ENCODE results near the gene ABL1.

The ABL1 gene

DNA sequence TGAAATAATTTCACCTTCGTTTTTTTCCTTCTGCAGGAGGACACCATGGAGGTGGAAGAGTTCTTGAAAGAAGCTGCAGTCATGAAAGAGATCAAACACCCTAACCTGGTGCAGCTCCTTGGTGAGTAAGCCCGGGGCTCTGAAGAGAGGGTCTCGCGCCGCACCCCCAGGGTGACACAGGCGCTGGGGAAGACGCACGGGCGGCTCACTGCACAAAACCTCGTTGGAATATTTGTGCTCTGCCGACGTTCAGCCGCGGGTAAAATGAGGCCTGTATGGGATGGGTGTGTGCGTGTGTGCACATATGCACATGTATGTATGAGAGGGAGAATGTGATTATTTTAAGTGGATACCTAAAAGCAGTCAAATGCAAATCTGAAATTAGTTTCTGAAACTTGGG is 37.0 kb downstream of the ABL1 start:
- DNase-seq (ENCODE audit: low read depth), result no peak

DNA sequence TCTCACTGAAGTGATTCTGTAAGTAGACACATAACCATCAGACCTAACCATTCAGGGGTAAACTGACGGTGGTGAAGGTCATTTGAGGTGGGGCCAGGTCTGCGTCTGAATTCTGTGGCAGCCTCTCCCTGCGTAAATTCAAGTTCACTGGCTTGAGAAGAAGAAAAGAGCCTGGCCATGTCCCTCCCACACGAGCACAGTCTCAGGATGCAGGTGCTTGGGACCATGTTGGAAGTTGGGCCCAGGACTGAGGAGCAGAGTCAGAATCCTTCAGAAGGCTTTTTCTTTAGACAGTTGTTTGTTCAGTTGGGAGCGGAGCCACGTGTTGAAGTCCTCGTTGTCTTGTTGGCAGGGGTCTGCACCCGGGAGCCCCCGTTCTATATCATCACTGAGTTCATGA is 37.5 kb downstream of the ABL1 start:
- no peak for DNase-seq (ENCODE audit: low read depth)

DNA sequence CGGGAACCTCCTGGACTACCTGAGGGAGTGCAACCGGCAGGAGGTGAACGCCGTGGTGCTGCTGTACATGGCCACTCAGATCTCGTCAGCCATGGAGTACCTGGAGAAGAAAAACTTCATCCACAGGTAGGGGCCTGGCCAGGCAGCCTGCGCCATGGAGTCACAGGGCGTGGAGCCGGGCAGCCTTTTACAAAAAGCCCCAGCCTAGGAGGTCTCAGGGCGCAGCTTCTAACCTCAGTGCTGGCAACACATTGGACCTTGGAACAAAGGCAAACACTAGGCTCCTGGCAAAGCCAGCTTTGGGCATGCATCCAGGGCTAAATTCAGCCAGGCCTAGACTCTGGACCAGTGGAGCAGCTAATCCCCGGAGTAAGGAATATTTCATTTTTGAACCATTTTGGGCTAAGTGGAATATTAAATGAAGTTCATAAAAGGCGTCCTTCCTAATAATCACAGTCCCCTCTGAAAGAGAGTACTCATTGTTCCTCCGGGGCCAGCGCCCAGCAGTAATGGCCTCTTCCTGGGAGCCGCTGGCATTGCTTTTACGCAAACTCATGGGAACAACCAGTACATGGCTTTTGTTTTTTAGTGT is 38.0 kb downstream of the ABL1 start:
- DNase-seq (ENCODE audit: low read depth), result no peak

DNA sequence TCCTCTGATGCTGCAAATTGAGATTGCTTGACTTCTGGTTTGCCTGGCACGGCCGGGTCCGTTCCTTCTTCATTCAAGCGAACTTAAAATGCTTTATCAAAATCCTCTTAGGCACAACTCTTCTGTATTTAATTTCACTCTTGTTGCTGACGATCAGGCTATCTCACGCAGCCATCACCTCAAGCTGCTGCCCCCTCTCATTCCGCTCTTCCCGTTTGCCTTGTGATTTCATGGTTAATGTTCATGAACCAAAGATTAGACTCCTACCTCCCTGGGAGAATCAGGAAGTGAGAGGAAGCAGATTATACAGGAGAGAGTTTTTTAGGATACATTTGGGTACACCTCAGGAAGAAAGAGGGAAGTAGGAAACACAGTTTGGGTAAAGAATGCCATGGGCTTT is 38.9 kb downstream of the ABL1 start:
- no peak for DNase-seq (ENCODE audit: low read depth)

DNA sequence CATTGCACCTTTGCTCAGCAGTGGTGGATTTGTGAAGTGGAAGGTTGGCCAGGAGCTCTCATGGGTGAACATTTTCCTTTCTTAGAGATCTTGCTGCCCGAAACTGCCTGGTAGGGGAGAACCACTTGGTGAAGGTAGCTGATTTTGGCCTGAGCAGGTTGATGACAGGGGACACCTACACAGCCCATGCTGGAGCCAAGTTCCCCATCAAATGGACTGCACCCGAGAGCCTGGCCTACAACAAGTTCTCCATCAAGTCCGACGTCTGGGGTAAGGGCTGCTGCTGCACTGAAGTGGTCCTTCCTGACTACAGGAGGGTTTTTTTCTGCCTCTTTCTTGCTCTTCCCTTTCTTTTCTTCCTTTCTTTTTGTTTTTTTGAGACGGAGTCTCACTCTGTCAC is 39.7 kb downstream of the ABL1 start:
- no peak for DNase-seq (ENCODE audit: low read depth)

DNA sequence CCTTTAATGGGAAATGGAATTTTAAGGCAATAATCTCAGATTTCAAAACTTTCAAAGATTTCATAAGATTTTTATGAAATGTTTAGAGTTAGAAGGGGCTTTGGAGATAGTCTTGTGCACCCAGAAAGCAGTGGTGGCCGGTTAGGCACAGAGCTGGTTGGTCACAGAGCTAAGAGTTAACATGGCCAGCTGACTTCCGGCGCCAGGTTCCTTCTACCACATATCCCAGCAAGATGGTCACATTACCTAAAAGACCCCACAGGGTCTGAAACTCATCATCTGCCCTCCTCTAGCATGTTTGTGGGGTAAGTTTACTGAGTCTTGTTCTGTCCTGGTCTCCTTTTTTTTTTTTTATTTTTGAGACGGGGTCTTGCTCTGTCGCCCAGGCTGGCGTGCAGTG is 42.2 kb downstream of the ABL1 start:
- no peak for DNase-seq (ENCODE audit: low read depth)

DNA sequence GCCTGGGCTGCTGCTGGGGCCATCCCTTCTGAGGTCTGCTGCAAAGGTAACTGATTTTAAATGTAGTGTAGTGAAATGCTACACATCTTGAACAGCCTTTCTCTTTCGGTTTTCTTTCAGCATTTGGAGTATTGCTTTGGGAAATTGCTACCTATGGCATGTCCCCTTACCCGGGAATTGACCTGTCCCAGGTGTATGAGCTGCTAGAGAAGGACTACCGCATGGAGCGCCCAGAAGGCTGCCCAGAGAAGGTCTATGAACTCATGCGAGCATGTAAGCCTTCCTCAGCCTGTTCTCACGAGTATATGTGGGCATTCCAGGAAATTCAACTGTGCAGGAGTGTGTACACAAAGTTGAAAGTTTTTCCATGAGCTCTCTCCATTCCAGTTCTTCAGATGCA is 43.2 kb downstream of the ABL1 start:
- DNase-seq (ENCODE audit: low read depth), result no peak

DNA sequence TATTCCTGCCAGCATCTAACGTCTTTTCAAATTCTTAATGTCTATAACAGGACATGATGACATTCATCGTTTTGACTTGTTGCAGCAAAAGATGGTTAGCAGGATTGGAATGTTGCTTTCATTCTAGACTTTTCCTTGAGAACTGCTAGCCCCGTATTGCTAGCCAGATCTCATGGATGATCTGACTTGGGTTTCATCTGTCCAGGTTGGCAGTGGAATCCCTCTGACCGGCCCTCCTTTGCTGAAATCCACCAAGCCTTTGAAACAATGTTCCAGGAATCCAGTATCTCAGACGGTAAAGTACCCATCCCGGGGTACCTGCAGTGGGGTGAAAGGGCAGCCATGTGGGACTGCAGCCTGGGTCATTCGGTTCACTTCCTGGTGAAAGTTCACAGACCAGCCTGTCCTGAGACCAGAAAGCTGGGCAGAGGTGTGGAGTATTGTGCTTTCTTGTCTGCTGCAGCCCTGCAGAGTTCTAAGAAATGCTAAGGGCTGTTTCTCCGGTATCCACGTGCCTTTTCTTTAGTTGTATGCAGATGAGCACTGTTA is 44.9 kb downstream of the ABL1 start:
- DNase-seq (ENCODE audit: low read depth), result no peak

DNA sequence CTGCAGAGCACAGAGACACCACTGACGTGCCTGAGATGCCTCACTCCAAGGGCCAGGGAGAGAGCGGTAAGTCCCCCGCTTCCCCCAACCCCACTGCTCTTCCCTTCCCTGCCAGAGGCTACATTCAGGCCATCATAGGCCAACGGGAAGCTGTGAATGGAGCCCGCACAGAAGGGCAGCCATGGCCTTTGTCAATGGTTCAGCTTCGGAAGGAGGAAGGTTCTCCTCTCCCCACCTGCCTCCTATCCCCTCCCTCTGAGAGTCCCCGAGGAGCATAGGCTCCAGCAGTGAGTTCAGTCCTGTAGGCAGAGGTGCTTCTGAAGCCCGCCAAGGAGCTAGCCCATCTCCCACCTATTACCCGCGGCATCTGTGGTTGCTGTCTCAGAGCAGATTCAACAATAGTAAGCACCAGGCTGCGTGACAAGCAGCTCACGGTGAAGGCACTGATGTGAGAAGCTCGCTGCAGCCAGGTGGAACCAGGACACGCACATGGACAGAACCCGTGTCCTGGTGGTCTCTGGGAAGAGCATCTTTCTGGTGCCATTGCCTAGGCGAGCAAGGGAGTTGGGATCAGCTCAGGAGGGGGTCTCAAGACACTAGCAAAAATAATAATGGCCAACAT is 45.7 kb downstream of the ABL1 start:
- no peak for DNase-seq (ENCODE audit: low read depth)

DNA sequence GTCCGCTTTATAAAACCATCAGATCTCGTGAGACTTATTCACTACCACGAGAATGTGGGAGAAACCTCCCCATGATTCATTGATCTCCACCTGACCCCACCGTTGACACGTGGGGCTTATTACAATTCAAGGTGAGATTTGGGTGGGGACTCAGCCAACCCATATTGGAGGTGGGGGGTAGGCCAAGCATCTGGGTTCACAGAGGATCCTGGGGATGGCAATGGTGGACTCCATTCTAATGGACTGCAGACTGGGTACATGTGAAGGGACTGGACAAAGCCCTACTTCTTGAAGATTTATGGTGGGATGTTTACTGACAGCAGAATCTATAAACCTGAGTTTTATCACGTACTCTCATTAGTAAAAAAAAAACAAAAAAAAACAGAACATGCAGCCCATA is 46.5 kb downstream of the ABL1 start:
- no peak for DNase-seq (ENCODE audit: low read depth)

DNA sequence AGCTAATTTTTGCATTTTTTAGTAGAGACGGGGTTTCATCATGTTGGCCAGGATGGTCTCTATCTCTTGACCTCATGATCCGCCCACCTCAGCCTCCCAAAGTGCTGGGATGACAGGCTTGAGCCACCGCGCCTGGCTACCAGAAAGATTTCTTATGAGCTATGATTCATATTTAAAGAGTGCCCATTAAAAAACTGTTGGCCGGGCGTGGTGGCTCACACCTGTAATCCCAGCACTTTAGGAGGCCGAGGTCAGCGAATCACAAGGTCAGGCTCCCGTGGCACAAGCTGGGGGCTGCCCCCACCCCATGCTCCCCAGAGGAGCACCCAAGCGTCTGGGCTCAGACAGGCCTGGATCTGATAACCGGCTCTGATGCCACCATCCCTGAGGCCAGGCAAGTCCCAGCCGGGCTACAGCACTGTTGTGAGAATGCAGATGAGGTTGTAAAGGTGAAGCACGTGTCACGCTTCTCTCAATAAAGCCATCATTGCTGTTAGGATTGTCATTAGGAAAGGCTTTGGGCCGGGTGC is 47.7 kb downstream of the ABL1 start:
- no peak for DNase-seq (ENCODE audit: low read depth)

DNA sequence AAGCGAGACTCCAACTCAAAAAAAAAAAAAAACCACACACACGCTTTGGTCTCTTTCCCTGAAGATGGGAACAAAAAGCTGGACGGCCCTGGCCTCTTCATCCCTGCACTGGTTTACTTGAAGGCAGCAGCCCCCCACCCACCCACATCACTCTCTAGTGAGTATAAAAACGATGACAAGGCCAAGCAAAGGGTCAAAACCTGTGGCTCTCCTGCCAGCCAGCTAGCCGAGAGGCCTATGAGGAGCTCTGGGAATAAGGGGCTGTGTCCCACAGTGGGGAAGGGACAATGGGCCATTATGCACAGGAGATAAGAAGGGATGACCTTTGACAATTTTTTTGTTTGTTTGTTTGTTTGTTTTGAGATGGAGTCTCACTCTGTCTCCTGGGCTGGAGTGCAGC is 48.4 kb downstream of the ABL1 start:
- DNase-seq (ENCODE audit: low read depth), result no peak

DNA sequence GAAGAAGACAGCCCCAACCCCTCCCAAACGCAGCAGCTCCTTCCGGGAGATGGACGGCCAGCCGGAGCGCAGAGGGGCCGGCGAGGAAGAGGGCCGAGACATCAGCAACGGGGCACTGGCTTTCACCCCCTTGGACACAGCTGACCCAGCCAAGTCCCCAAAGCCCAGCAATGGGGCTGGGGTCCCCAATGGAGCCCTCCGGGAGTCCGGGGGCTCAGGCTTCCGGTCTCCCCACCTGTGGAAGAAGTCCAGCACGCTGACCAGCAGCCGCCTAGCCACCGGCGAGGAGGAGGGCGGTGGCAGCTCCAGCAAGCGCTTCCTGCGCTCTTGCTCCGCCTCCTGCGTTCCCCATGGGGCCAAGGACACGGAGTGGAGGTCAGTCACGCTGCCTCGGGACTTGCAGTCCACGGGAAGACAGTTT is 49.1 kb downstream of the ABL1 start:
- DNase-seq (ENCODE audit: low read depth), result no peak

DNA sequence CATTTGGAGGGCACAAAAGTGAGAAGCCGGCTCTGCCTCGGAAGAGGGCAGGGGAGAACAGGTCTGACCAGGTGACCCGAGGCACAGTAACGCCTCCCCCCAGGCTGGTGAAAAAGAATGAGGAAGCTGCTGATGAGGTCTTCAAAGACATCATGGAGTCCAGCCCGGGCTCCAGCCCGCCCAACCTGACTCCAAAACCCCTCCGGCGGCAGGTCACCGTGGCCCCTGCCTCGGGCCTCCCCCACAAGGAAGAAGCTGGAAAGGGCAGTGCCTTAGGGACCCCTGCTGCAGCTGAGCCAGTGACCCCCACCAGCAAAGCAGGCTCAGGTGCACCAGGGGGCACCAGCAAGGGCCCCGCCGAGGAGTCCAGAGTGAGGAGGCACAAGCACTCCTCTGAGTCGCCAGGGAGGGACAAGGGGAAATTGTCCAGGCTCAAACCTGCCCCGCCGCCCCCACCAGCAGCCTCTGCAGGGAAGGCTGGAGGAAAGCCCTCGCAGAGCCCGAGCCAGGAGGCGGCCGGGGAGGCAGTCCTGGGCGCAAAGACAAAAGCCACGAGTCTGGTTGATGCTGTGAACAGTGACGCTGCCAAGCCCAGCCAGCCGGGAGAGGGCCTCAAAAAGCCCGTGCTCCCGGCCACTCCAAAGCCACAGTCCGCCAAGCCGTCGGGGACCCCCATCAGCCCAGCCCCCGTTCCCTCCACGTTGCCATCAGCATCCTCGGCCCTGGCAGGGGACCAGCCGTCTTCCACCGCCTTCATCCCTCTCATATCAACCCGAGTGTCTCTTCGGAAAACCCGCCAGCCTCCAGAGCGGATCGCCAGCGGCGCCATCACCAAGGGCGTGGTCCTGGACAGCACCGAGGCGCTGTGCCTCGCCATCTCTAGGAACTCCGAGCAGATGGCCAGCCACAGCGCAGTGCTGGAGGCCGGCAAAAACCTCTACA is 49.8 kb downstream of the ABL1 start:
- DNase-seq (ENCODE audit: low read depth), result no peak

DNA sequence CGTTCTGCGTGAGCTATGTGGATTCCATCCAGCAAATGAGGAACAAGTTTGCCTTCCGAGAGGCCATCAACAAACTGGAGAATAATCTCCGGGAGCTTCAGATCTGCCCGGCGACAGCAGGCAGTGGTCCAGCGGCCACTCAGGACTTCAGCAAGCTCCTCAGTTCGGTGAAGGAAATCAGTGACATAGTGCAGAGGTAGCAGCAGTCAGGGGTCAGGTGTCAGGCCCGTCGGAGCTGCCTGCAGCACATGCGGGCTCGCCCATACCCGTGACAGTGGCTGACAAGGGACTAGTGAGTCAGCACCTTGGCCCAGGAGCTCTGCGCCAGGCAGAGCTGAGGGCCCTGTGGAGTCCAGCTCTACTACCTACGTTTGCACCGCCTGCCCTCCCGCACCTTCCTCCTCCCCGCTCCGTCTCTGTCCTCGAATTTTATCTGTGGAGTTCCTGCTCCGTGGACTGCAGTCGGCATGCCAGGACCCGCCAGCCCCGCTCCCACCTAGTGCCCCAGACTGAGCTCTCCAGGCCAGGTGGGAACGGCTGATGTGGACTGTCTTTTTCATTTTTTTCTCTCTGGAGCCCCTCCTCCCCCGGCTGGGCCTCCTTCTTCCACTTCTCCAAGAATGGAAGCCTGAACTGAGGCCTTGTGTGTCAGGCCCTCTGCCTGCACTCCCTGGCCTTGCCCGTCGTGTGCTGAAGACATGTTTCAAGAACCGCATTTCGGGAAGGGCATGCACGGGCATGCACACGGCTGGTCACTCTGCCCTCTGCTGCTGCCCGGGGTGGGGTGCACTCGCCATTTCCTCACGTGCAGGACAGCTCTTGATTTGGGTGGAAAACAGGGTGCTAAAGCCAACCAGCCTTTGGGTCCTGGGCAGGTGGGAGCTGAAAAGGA is 50.7 kb downstream of the ABL1 start:
- no peak for DNase-seq (ENCODE audit: low read depth)

DNA sequence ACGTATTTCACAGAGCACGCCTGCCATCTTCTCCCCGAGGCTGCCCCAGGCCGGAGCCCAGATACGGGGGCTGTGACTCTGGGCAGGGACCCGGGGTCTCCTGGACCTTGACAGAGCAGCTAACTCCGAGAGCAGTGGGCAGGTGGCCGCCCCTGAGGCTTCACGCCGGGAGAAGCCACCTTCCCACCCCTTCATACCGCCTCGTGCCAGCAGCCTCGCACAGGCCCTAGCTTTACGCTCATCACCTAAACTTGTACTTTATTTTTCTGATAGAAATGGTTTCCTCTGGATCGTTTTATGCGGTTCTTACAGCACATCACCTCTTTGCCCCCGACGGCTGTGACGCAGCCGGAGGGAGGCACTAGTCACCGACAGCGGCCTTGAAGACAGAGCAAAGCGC is 51.9 kb downstream of the ABL1 start:
- DNase-seq (ENCODE audit: low read depth), result no peak

DNA sequence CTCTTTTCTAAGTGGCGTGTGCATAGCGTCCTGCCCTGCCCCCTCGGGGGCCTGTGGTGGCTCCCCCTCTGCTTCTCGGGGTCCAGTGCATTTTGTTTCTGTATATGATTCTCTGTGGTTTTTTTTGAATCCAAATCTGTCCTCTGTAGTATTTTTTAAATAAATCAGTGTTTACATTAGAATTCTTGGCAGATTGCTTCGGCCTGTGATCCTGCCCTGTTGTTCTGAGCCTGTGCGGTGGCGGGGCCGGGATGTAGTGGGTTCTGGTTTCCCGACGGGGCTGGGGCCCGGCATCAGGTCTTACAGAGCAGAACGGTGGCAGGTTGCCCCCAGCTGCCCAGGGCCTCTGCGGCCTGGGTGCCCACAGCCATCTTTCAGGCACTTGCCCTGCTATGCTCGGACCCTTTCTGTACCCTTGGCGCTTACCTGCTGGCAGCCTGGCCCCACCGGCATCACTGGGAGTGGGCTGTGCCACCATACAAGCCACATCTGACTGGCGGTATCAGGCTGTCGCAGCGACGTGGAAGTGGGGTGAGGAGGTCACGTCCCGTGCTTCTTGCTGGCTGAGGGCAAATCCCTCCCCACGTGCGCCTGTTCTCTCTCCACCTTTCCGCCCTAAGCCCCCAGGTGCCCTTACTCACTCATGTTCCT is 52.6 kb downstream of the ABL1 start:
- DNase-seq (ENCODE audit: low read depth), result no peak

DNA sequence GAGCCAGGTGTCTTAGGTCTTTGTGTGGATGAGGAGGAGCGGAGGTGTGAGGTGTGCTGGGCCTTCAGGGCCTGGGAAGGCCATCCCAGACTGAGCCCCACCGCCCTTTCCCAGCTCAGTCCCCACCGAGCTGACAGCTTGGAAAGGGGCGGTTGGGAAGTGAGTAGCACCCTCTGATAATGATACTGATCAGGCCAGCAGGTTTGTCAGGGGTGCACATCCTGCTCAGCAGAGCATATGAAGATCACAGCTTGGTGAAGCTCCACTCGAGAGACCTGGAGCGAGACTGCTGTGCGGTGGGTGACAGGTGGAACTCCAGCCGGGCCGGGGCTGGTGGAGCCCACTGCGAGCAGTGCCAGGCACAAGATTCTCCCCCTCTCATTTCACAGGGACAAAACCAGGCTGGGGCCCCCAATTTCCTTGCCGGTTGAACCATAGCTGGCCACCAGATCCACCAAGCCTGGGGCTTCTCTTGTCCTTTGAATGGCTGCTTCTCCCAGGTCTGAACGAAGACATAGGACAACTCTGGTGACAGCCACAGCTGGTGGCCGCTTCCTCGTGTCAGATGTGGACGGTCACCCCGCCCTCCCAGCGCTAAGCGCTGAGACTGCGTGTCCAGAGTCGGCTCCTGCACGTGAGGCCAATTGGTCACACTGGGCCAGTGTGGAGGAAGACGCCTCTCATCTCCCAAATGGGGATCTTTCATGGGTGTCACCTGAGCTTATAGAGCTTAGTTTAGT is 53.3 kb downstream of the ABL1 start:
- no peak for DNase-seq (ENCODE audit: low read depth)

DNA sequence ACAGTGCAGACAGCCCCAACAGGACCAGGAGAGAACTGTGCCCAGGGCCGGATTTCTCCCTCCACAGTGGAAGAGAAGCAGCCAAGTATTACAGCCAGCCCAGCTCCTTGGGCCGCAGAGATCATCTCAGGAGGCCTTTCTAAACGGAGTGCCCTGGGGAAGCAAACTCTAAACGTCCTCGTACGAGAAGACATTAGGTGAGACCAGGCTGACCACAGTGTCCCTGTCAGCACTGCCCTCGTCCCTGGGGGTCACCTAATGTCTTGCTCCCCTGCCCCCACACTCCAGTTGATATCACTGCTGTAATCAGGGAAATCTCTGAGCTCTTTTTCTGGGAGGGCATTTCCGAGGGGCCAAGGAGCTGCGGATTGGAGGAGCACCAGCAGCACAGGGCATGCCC is 55.1 kb downstream of the ABL1 start:
- no peak for DNase-seq (ENCODE audit: low read depth)

DNA sequence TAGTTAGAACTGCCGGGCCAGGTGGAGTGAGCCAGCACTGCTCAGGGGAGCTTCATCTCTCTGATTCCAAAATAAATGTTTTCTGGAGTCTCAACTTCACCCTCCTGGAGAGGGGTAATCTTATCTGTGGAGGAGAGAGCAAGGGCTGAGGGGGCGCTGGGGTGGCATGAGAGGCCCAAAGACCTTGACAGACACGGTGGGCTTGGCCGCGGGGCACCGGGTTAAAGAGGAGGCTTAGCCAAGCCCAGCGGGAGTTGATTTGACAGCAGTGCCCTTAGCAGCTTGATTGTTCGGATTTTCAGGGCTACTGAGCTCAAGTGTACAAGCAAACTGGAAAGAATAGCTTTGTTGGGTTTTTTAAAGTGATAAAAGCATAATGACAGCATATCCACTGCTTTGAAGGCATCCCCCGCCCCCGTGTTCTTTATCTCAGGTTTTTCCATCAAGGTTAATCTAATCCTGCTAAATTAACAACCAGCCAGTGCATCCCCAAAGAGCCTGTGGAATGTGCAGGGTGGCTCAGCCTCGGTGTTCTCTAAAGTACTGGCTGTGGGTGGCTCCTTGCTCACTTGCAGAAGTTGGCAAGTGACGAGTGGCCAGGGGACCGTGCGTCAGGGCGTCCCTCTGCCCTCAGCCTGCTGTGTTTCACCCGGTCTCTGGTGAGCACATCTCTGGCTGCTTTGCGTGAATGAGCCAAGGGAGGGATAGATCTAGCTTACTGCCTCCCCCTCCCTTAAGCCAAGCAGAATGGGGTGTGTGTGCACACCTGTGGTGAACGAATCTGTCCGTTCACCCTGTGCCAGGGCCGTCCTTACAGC is 56.0 kb downstream of the ABL1 start:
- DNase-seq (ENCODE audit: low read depth), result no peak
